Stimulated activated CD8-positive, alpha-beta memory T cell treated with anti-CD3 and anti-CD28 coated beads, Interleukin-2, amount 100 ng/mL, for 48 hours (primary cell): ENCODE results near the gene TPRA1.
A peak's percentile ranks its signal among the peaks of the same experiment; 100 is the strongest.

Source experiments
- DNase-seq, 2 donors: peaks; one replicate each; pipeline ENCODE4 v3.0.0-alpha.2; 2020; ENCODE audit warnings: low read depth in 2 of 2

TPRA1 gene

GRCh38 chr3:127590282-127590592, 296 bp downstream of the TPRA1 start:
- peak; percentile 16 to 18 for DNase-seq

DNA sequence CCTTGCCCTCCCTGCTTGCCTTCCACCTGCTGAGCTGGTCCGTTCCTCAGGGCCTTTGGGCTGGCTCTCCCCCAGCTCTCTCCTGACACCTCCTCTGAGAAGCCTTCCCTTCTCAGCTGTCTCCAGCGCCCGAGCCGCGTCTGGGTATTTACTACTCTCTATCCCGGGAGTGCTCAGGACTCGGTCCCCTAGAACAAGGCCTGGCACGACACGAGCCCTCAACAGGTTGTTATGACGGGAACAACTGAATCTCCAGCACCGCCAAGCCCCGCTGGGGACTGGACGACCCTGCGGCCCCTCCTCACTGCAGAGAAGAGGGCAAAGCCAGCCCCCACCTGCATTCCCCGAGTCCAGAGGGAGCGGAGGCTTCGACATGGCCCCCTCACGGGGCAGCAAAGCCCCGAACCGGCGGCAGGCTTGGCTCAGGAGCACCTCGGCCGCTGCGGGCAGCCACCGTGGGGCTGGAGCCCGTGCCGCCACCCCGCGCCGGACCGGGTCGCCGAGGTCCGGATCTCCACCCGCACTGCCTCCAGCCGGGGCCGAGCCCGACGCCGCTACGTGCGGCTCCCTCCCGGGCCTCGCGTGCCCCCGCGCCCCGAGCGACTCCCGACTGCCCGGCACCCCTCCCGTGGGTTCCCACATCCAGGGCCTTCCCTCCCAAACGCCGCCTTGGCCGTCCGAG, 792 bp downstream of the TPRA1 start:
- DNase-seq: no peak

- DNase-seq: peak; percentile 18 to 23
Measured at GRCh38 chr3:127588806-127589577, 1.5 kb downstream of the TPRA1 start.

GRCh38 chr3:127587876-127588275, 2.7 kb downstream of the TPRA1 start:
- DNase-seq: no peak

DNA sequence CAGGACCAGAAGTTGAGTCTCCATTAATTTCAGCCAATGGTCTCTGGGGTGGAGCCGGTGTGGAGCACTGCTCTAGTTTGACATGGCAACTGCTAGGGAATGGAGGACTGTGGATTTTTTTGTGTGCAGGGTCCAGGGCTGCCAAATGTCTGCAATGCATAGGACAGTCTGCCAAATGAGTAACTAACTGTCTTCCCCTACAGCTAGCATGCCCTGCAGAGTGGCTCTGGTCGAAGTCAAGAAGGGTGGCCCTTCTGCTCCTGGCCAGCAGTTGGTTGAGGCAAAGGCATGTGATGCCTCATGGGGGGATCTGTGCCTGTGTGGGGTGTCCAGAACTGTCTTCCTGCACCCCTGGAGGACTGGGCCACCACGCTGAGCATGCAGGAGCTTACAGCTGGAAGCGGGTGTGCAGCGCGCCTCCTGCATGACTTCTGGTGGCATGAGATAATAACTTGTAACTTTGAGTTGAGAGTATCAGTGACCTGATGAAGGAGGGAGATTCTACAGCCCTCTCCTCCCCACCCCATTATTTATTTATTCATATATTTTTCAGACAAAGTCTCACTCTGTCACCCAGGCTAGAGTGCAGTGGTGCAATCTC, 4.6 kb downstream of the TPRA1 start:
- no peak for DNase-seq

DNA sequence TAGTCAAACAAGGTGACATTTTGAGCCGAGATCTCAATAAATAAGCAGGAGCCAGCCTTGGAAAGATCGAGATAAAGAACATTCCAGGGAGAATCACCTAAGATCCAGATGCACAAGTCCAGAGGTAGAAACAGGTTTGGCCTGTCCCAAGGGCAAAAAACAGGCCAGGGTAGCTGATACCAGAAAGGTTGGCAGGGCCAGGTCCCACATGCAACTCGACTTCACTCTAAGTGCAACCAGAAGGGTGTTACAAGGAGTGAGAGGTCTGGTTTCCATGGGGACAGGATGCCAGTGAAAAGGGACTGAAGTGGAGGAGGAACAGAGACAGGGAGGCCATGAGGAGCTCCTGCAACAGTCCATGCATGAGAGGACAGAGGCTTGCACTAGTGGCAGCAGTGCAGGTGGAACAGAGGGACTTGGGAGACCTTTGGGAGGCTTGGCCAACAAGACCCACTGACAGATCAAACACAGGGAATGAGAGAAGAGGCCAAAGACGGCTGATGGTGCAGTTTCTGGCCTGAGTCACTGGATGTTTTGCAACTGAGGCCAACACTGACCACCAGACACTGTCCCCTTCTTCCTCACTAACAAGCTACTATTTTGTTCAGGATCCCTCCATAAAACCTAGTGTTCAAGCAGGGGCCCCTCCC, 5.2 kb downstream of the TPRA1 start:
- no peak for DNase-seq

GRCh38 chr3:127584734-127585133, 5.8 kb downstream of the TPRA1 start:
- no peak for DNase-seq

DNA sequence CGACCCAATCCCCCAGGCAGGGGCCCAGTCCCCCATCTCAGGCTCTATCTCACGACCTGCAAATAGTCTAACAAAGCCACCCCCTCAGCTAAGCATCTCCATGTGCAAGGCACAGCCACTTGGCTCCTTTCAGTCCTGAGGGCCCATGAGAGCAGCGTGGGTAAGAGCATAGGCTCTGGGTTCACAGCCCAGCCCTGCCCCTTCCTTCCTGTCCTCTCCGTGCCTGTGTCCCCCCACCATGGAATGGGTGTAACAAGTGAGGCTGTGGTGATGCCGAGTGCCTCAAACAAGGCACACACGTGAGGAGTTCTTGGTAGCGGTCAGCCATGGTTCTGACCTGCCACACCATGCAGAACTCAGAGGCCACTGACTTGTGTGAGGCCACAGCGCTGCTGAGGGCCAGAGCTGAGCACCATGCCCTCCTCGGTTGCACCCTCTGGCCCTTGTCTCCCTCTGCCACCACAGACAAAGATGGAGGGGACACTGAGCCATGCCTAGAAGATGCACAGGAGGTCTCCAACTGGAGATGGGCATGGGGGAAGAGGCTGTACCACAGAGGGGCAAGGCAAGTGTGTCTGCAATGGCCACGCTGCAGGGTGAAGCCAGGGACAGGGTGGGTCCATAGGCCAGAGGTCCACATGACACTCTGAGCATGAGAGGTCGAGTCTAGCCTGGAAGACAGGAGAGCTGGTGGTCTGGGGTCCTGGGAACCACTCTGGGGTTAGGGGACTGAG, 10.0 kb downstream of the TPRA1 start:
- no peak for DNase-seq

DNA sequence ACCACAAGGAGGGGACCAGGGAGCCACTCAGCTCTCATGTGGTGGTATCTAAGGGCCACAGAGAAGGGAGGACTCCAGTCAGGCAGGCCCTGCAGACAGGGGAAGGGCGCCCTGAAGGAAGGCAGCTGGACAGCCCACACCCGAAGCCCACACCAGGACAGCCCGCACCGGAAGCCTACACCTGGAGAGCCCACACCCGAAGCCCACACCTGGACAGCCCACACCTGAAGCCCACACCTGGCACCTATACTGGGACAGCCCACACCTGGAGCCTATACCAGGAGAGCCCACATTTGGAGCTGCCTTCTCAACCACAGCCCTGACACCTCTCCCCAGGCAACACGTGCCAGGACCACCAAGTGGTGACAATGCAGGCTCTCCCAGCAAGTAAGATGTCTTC, 11.7 kb downstream of the TPRA1 start:
- DNase-seq: no peak

- DNase-seq: no peak
Measured at GRCh38 chr3:127578168-127578567, 12.4 kb downstream of the TPRA1 start.

- DNase-seq: no peak
Measured at GRCh38 chr3:127577448-127577847, 13.1 kb downstream of the TPRA1 start.

DNA sequence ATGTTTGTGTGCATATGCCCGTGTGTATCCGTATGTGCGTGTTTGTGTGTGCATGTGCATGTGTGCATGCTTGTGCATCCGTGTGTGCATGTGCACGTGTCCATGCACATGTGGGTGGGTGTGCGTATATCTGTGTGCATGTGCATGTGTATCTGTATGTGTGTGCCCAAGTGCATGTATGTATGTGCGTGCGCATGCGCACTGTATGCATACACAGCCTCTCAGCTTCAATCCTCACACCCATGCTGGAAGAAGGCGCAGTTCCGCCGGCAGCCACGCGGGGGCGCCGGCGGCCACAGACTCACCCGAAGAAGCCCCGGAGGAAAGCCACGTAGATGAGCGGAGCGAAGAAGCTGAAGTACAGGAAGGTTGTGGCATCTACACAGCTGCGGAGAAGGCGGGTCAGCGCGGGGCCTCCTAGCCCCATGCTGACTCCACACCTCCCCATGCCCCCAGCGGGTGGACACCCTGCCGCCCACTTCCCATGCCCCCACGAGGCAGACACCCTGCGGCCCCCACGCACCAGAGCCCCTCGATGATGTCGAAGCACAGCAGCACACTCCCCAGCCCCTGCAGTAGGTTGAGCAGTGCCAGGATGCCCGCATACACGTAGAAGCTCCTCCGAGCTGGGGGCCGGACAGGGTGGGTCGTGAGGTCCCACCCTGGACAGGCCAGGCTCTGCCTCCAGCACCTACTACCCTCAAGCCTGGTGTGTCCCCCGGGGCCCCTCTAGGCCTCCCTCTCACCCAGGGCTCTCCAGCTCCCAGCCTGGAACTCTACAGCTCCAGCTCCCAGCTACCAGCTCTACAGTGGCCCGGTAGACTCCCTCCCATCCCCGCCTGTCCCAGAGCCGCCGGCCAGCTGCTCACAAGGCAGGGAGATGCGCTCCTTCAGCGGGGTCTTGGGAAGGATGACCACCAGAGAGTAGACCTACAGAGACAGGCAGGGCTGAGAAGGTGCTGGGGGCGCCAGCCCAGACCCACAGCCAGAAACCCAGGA, 15.4 kb downstream of the TPRA1 start:
- DNase-seq: peak; percentile 69 to 74

DNA sequence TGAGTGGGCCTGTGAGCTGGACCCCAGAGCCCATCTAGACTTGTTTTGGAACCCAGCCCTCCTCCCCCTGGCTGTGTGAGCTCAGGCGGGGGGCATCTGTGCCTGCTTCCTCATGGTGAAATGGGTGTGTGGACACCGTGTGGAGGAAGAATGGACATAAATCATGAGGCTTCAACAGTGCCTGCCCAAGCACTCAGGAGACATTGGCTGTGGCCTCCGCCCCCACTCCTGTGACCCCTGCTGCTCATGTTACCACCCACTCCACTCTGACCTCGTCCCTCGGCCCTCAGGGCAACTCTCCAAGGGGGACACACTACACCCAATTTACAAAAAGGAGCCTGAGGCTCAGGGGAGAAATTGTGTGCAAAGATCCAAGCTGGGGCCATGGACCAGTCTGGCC, 16.6 kb downstream of the TPRA1 start:
- no peak for DNase-seq

DNA sequence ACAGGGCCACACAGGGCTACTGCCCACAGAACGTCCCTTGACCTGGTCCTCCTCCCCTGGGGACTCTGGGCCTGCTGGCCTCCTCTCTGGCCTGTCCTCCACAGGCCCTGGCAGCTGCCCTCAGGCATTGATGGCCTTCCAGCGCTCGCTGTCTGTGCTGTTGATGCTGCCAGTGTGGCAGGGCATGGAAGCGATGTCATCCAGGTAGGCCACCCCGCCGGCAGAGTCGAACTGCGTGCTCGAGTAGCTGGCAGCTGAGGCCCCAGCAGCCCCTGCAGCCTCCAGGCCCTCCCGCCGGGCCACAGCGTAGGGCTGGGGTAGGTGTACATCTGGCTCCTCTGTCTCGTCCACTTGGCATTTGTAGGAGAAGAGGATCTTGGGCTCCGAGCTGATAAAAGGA, 17.1 kb downstream of the TPRA1 start:
- DNase-seq: no peak

DNA sequence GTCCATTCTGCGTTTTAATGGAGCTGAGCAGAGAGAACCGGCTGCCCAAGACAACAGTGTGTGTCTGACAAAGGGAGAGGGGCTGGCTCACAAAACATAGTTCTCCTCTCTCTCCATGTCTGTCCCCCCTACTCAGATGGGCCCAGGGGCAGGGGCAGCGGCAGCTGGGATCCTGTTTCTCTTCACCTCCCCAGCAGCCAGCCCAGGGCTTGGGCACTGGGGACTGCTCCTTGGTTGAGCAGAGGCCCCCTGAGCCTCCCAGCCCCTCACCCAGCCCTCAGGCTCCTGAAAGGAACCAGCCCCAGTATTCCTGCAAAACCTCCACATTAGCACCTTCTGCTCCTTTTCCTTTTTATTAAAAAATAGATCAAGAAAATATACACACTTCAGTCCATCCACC, 17.8 kb downstream of the TPRA1 start:
- DNase-seq: no peak

- DNase-seq: no peak
Measured at GRCh38 chr3:127572186-127572585, 18.3 kb downstream of the TPRA1 start.

DNA sequence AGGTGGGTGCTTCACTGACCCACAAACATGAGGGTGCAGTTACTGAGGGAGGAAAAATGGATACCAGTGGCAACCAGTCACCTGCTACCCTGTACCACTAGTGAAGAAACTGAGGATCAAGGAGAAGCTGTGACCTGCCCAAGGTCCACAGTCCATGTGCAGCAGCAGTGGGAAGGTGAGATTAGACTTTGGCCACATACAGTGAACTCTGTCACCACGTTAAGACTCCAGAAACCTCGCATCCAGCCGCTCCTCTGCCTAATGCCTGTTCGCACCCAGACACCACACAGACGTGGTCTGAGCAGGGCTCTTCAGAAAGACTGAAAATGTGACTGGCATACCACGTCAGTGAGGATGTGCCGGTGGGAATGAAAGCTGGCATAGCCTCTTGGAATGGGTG, 20.0 kb downstream of the TPRA1 start:
- DNase-seq: no peak

- DNase-seq: no peak
Measured at GRCh38 chr3:127569160-127569559, 21.4 kb downstream of the TPRA1 start.

DNA sequence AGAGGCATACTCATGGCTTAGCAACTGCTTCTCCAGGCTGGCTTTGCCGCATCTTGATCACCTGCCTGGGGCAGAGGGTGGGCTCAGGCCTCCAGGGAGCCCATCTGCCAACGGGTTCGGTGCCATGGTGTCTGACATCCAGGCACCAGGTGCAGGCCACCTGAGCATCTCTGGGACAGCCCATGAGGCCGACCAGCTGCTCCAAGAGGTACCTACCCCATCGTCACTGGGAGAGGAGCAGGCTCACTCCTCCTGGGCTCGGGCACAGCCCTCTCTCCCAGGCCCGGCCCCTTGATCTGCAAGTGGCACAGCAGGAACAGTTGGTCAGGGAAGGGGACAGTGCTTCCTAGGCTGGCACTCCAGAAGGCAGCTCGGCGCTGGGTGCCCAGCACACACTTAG, 21.9 kb downstream of the TPRA1 start:
- no peak for DNase-seq

DNA sequence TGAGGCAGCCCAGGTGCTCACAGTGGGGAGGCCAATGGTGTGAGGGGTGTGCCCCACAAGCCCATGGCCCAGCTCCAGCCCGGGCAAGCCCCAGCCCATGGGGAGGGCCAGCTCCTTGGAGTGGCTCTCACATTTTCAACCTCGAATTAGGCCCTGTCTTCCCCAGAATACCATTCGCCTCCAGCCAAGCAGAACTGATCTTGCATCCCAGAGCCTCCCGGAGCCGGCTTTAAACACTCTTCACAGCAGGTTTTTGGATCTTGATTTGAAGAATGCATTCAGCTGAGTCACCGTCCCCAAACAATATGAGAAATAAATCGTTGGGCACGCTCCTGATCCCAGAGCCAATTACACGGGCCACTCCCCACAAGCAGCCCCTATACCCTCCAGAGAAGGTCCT, 23.7 kb downstream of the TPRA1 start:
- DNase-seq: no peak

- no peak for DNase-seq
Measured at GRCh38 chr3:127565711-127566110, 24.8 kb downstream of the TPRA1 start.
